Hypothalamus (tissue), 51 donors: ENCODE measurements around the gene MALAT1.
A peak's percentile ranks its signal among the peaks of the same experiment; 100 is the strongest.

Source experiments
- DNase-seq, 51 donors: peaks; one replicate each; lab custom pipeline; 2025; lab: John Stamatoyannopoulos, UW

Gene MALAT1

GRCh38 chr11:65478388-65479183, 20.3 kb upstream of the MALAT1 start:
- DNase-seq, result peak in 29 of 51 donors; percentile 21 to 70 (median 49)

GRCh38 chr11:65479184-65480145, 19.4 kb upstream of the MALAT1 start:
- peak in 24 of 51 donors; percentile 25 to 75 (median 48) for DNase-seq

- no peak for DNase-seq
These were observed 16.5 kb upstream of the MALAT1 start for GRCh38 chr11:65482306-65482850.

GRCh38 chr11:65485920-65486219, 13.0 kb upstream of the MALAT1 start:
- DNase-seq, result peak in 1 of 51 donors; percentile 35

- peak in 2 of 51 donors; percentile 63 to 81 for DNase-seq
These were observed 12.0 kb upstream of the MALAT1 start for GRCh38 chr11:65486570-65487466.

- DNase-seq, result peak; percentile 72 to 100 (median 99)
These were observed 11.2 kb upstream of the MALAT1 start for GRCh38 chr11:65487467-65488272.

GRCh38 chr11:65488273-65489034, 10.4 kb upstream of the MALAT1 start:
- peak in 16 of 51 donors; percentile 26 to 76 (median 54) for DNase-seq

- DNase-seq, result peak in 13 of 51 donors; percentile 32 to 70 (median 49)
These were observed 9.7 kb upstream of the MALAT1 start for GRCh38 chr11:65489035-65489705.

GRCh38 chr11:65489706-65490320, 9.0 kb upstream of the MALAT1 start:
- DNase-seq, result peak in 5 of 51 donors; percentile 25 to 61 (median 38)

- peak in 1 of 51 donors; percentile 19 for DNase-seq
These were observed 7.7 kb upstream of the MALAT1 start for GRCh38 chr11:65491163-65491465.

- peak in 35 of 51 donors; percentile 23 to 86 (median 62) for DNase-seq
These were observed 7.0 kb upstream of the MALAT1 start for GRCh38 chr11:65491614-65492386.

GRCh38 chr11:65492387-65492636, 6.5 kb upstream of the MALAT1 start:
- DNase-seq, result peak in 1 of 51 donors; percentile 65

- DNase-seq, result peak in 35 of 51 donors; percentile 21 to 79 (median 62)
These were observed 6.0 kb upstream of the MALAT1 start for GRCh38 chr11:65492637-65493366.

GRCh38 chr11:65493367-65494176, 5.3 kb upstream of the MALAT1 start:
- DNase-seq, result peak in 23 of 51 donors; percentile 21 to 74 (median 38)
